HepG2 (cell line): ENCODE measurements around the gene EOGT. TPM values are rescaled to one million over a fixed set of nuclear protein-coding genes. Genes with fewer than 3 reads are reported as not detected.

Source experiments
- CHD4 ChIP-seq: fragments of 200-600 bp; sonication (generic); IDR thresholded peaks from 2 replicates; pipeline ENCODE4 v1.7.0; 2017; ENCODE audit warnings: mild to moderate bottlenecking, low read length, borderline replicate concordance
- GTF3A ChIP-seq: sonication (generic); formaldehyde crosslinking; conservative IDR thresholded peaks from 2 replicates; pipeline ENCODE4 v1.4.0; 2020; ENCODE audit warnings: mild to moderate bottlenecking, missing genetic modification reagents
- HBP1 ChIP-seq: IDR thresholded peaks from 2 replicates; pipeline ENCODE4 v1.6.1; 2016; ENCODE audit warnings: low read depth, control low read depth
- MAFG ChIP-seq: sonication (generic); formaldehyde crosslinking; IDR thresholded peaks from 2 replicates; pipeline ENCODE4 v1.5.1; 2020; ENCODE audit warnings: mild to moderate bottlenecking, missing genetic modification reagents
- MIXL1 ChIP-seq: IDR thresholded peaks from 2 replicates; pipeline ENCODE4 v1.6.1; 2016
- MTF1 ChIP-seq: sonication (generic); formaldehyde crosslinking; IDR thresholded peaks from 2 replicates; pipeline ENCODE4 v1.5.0; 2020; ENCODE audit warnings: missing genetic modification reagents
- MYPOP ChIP-seq: sonication (generic); formaldehyde crosslinking; IDR thresholded peaks from 2 replicates; pipeline ENCODE4 v1.8.1; 2023; ENCODE audit warnings: mild to moderate bottlenecking, moderate library complexity, missing genetic modification reagents
- NRL ChIP-seq: sonication (generic); formaldehyde crosslinking; IDR thresholded peaks from 2 replicates; pipeline ENCODE4 v1.5.0; 2020; ENCODE audit warnings: missing genetic modification reagents, mild to moderate bottlenecking, moderate library complexity, borderline replicate concordance
- SETDB1 ChIP-seq: sonication (generic); formaldehyde crosslinking; IDR thresholded peaks from 2 replicates; pipeline ENCODE4 v1.5.1; 2020; ENCODE audit warnings: missing genetic modification reagents, mild to moderate bottlenecking, borderline replicate concordance
- SMYD3 ChIP-seq: sonication (generic); formaldehyde crosslinking; IDR thresholded peaks from 2 replicates; pipeline ENCODE4 v1.8.1; 2023; ENCODE audit warnings: mild to moderate bottlenecking, missing genetic modification reagents
- TP53 ChIP-seq: sonication (generic); formaldehyde crosslinking; conservative IDR thresholded peaks from 2 replicates; pipeline ENCODE4 v1.4.0; 2020; ENCODE audit warnings: missing genetic modification reagents
- ZBTB25 ChIP-seq: IDR thresholded peaks from 2 replicates; pipeline ENCODE4 v1.6.1; 2018; ENCODE audit warnings: missing genetic modification reagents
- ZFY ChIP-seq: sonication (generic); formaldehyde crosslinking; IDR thresholded peaks from 2 replicates; pipeline ENCODE4 v1.4.0; 2020; ENCODE audit warnings: missing genetic modification reagents
- ZFYVE20 ChIP-seq: sonication (generic); formaldehyde crosslinking; IDR thresholded peaks from 2 replicates; pipeline ENCODE4 v1.8.0; 2023; ENCODE audit warnings: low read depth, mild to moderate bottlenecking, moderate library complexity, missing genetic modification reagents, borderline replicate concordance
- ZNF30 ChIP-seq: sonication (generic); formaldehyde crosslinking; IDR thresholded peaks from 2 replicates; pipeline ENCODE4 v1.5.0; 2020; ENCODE audit warnings: mild to moderate bottlenecking, missing genetic modification reagents
- ZNF382 ChIP-seq: sonication (generic); formaldehyde crosslinking; IDR thresholded peaks from 2 replicates; pipeline ENCODE4 v1.5.0; 2020; ENCODE audit warnings: missing genetic modification reagents, mild to moderate bottlenecking, borderline replicate concordance
- ZNF451 ChIP-seq: sonication (generic); formaldehyde crosslinking; IDR thresholded peaks from 2 replicates; pipeline ENCODE4 v1.5.0; 2020; ENCODE audit warnings: mild to moderate bottlenecking, missing genetic modification reagents
- ZNF530 ChIP-seq: sonication (generic); formaldehyde crosslinking; IDR thresholded peaks from 2 replicates; pipeline ENCODE4 v1.5.0; 2020; ENCODE audit warnings: low read depth, mild to moderate bottlenecking, missing genetic modification reagents
- ZNF652 ChIP-seq: IDR thresholded peaks from 2 replicates; pipeline ENCODE4 v1.6.1; 2016; ENCODE audit warnings: low read depth, borderline replicate concordance
- ZSCAN12 ChIP-seq: sonication (generic); formaldehyde crosslinking; IDR thresholded peaks from 2 replicates; pipeline ENCODE4 v1.9.0; 2021; ENCODE audit warnings: mild to moderate bottlenecking, missing genetic modification reagents
- polyA plus RNA-seq, 8 experiments: library from polyadenylated mRNA; depleted of rRNA in 3 of 8; stranded (reverse) in 7 of 8; unstranded in 1 of 8; fragments of >200 nt; fragmentation: Illumina TruSeq in 4 of 8; extraction: Trizol in 4 of 8; gene quantifications; 2 replicates each; pipeline versions ENCODE4 v1.2.1 to v1.2.3, GENCODE V29; 2011 to 2016; ENCODE audit warnings: low read depth in 4 of 8, missing spikeins in 1 of 8, mixed read lengths in 1 of 8; ENCODE audit not compliant: insufficient read depth in 1 of 8
- total RNA-seq, 5 experiments: library from RNA; depleted of rRNA; stranded (reverse); fragments of >200 nt; fragmentation: Illumina TruSeq; extraction: Trizol; gene quantifications; 2 replicates each; pipeline ENCODE4 v1.2.3, GENCODE V29; 2016; ENCODE audit warnings: low read depth in 1 of 5
- TF ChIP-seq, protein P1 (sequence below): sonication (generic); formaldehyde crosslinking; IDR thresholded peaks from 2 replicates; pipeline ENCODE4 v1.8.0; 2022; ENCODE audit warnings: low read depth, missing genetic modification reagents
- TF ChIP-seq, protein P2 (sequence below): sonication (generic); formaldehyde crosslinking; IDR thresholded peaks from 2 replicates; pipeline ENCODE4 v1.4.0; 2020; ENCODE audit warnings: missing genetic modification reagents, borderline replicate concordance

EOGT gene
- total and polyA plus RNA-seq, 2 of the 13 experiments (the other 11 are each of a cell fraction or from before 2014, with no cell fraction given): 4.5 to 18.6 TPM

GRCh38 chr3:69013253-69014021 lies at the start of gene EOGT (continued):
- TF ChIP-seq NRL (peak; percentile 21; the same call in 1 of the 2 replicates), ZNF30 (no peak; the same call in 1 of the 2 replicates), ZNF451 (CRISPR knock-in tag) (peak; percentile 69; the same call in 1 of the 2 replicates), MTF1 (CRISPR knock-in tag) (no peak), MIXL1 (CRISPR knock-in tag) (no peak), ZFYVE20 (CRISPR knock-in tag) (0 out of 2 replicates have a peak, but pooled peaks have one; percentile 46), MYPOP (peak; percentile 78), SMYD3 (CRISPR knock-in tag) (no peak), MAFG (CRISPR knock-in tag) (no peak), HBP1 (CRISPR knock-in tag) (no peak), ZFY (peak; percentile 88), TP53 (no peak), ZNF652 (CRISPR knock-in tag) (no peak), SETDB1 (CRISPR knock-in tag) (no peak), ZSCAN12 (CRISPR knock-in tag) (peak; percentile 61; the same call in 1 of the 2 replicates), CHD4 (no peak), ZNF382 (CRISPR knock-in tag) (no peak), ZNF530 (CRISPR knock-in tag) (0 out of 2 replicates have a peak, but pooled peaks have one; percentile 68), ZBTB25 (0 out of 2 replicates have a peak, but pooled peaks have one; percentile 66), GTF3A (no peak)
- TF ChIP-seq, protein P1, sequence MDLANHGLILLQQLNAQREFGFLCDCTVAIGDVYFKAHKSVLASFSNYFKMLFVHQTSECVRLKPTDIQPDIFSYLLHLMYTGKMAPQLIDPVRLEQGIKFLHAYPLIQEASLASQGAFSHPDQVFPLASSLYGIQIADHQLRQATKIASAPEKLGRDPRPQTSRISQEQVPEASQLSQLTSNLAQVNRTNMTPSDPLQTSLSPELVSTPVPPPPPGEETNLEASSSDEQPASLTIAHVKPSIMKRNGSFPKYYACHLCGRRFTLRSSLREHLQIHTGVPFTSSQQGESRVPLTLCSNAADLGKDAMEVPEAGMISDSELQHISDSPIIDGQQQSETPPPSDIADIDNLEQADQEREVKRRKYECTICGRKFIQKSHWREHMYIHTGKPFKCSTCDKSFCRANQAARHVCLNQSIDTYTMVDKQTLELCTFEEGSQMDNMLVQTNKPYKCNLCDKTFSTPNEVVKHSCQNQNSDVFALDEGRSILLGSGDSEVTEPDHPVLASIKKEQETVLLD (CRISPR knock-in tag): peak; percentile 79
- TF ChIP-seq, protein P2, sequence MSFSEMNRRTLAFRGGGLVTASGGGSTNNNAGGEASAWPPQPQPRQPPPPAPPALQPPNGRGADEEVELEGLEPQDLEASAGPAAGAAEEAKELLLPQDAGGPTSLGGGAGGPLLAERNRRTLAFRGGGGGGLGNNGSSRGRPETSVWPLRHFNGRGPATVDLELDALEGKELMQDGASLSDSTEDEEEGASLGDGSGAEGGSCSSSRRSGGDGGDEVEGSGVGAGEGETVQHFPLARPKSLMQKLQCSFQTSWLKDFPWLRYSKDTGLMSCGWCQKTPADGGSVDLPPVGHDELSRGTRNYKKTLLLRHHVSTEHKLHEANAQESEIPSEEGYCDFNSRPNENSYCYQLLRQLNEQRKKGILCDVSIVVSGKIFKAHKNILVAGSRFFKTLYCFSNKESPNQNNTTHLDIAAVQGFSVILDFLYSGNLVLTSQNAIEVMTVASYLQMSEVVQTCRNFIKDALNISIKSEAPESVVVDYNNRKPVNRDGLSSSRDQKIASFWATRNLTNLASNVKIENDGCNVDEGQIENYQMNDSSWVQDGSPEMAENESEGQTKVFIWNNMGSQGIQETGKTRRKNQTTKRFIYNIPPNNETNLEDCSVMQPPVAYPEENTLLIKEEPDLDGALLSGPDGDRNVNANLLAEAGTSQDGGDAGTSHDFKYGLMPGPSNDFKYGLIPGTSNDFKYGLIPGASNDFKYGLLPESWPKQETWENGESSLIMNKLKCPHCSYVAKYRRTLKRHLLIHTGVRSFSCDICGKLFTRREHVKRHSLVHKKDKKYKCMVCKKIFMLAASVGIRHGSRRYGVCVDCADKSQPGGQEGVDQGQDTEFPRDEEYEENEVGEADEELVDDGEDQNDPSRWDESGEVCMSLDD (CRISPR knock-in tag): no peak
